H9 (cell line): ENCODE results near the gene POU2F3. TPM values are rescaled to one million over a fixed set of nuclear protein-coding genes. Genes with fewer than 3 reads are reported as not detected.

Experiments used
- DNase-seq: peaks from one replicate; pipeline ENCODE4 v3.0.0-alpha.2; 2017
- H2AFZ ChIP-seq: one replicate; pipeline ENCODE4 v1.6.1; 2013; ENCODE audit warnings: mild to moderate bottlenecking, low read length, control low read depth, moderate library complexity
- H2AK5ac ChIP-seq: 2 replicates; pipeline ENCODE4 v1.6.1; 2013; ENCODE audit warnings: low read length, control low read depth, mixed read lengths; ENCODE audit not compliant: insufficient read length
- H2BK120ac ChIP-seq: one replicate; pipeline ENCODE4 v1.6.1; 2013; ENCODE audit warnings: low read depth, mild to moderate bottlenecking, low read length, control low read depth, inconsistent platforms; ENCODE audit not compliant: poor library complexity, severe bottlenecking
- H2BK12ac ChIP-seq: 2 replicates; pipeline ENCODE4 v1.6.1; 2013; ENCODE audit warnings: low read length, control low read depth, mixed read lengths, low read depth; ENCODE audit not compliant: insufficient read length
- H2BK15ac ChIP-seq: 2 replicates; pipeline ENCODE4 v1.6.1; 2013; ENCODE audit warnings: low read depth, low read length, control low read depth
- H2BK20ac ChIP-seq: one replicate; pipeline ENCODE4 v1.6.1; 2013; ENCODE audit warnings: low read depth, mild to moderate bottlenecking, low read length, control low read depth, inconsistent platforms; ENCODE audit not compliant: poor library complexity, severe bottlenecking
- H2BK5ac ChIP-seq: 2 replicates; pipeline ENCODE4 v1.6.1; 2013; ENCODE audit warnings: low read length, control low read depth, mixed read lengths; ENCODE audit not compliant: insufficient read length
- H3K14ac ChIP-seq: 2 replicates; pipeline ENCODE4 v1.6.1; 2013; ENCODE audit warnings: low read length, control low read depth; ENCODE audit not compliant: insufficient read depth
- H3K18ac ChIP-seq: 2 replicates; pipeline ENCODE4 v1.6.1; 2013; ENCODE audit warnings: low read depth, mild to moderate bottlenecking, mixed read lengths, low read length, control low read depth; ENCODE audit not compliant: insufficient read length
- H3K23ac ChIP-seq: 2 replicates; pipeline ENCODE4 v1.6.1; 2013; ENCODE audit warnings: low read length, control low read depth, mixed read lengths, low read depth; ENCODE audit not compliant: insufficient read length
- H3K23me2 ChIP-seq: 2 replicates; pipeline ENCODE4 v1.6.1; 2013; ENCODE audit warnings: low read depth, mild to moderate bottlenecking, mixed read lengths, low read length, control low read depth; ENCODE audit not compliant: insufficient read length, poor library complexity, severe bottlenecking
- H3K27ac ChIP-seq: 2 replicates; pipeline ENCODE4 v1.5.1; 2013; ENCODE audit warnings: low read length, control low read depth, mixed read lengths, low read depth; ENCODE audit not compliant: insufficient read length
- H3K27me3 ChIP-seq: 2 replicates; pipeline ENCODE4 v1.6.1; 2013; ENCODE audit warnings: low read length, control low read depth, inconsistent platforms; ENCODE audit not compliant: insufficient read depth
- H3K4ac ChIP-seq: 2 replicates; pipeline ENCODE4 v1.6.1; 2013; ENCODE audit warnings: low read depth, mild to moderate bottlenecking, control low read depth, inconsistent platforms, low read length, moderate library complexity
- H3K4me1 ChIP-seq: 2 replicates; pipeline ENCODE4 v1.6.1; 2013; ENCODE audit warnings: low read length, control low read depth, inconsistent platforms; ENCODE audit not compliant: insufficient read depth
- H3K4me2 ChIP-seq: 2 replicates; pipeline ENCODE4 v1.6.1; 2013; ENCODE audit warnings: low read length, control low read depth, mixed read lengths; ENCODE audit not compliant: insufficient read length, insufficient read depth
- H3K56ac ChIP-seq: 2 replicates; pipeline ENCODE4 v1.6.1; 2013; ENCODE audit warnings: low read depth, mild to moderate bottlenecking, mixed read lengths, low read length, control low read depth; ENCODE audit not compliant: insufficient read length
- H3K79me1 ChIP-seq: 2 replicates; pipeline ENCODE4 v1.6.1; 2013; ENCODE audit warnings: low read depth, mild to moderate bottlenecking, moderate library complexity, low read length, control low read depth, inconsistent platforms; ENCODE audit not compliant: insufficient read depth, poor library complexity, severe bottlenecking
- H3K79me2 ChIP-seq: 2 replicates; pipeline ENCODE4 v1.6.1; 2013; ENCODE audit warnings: low read length, control low read depth, inconsistent platforms; ENCODE audit not compliant: insufficient read depth
- H3K9ac ChIP-seq: 2 replicates; pipeline ENCODE4 v1.6.1; 2013; ENCODE audit warnings: low read length, control low read depth, mixed read lengths; ENCODE audit not compliant: insufficient read length; ENCODE audit errors: extremely low read depth
- H3K9me3 ChIP-seq: one replicate; pipeline ENCODE4 v1.6.1; 2013; ENCODE audit warnings: low read depth, low read length, inconsistent platforms; ENCODE audit not compliant: control insufficient read depth
- H3T11ph ChIP-seq: one replicate; pipeline ENCODE4 v1.6.1; 2013; ENCODE audit warnings: mild to moderate bottlenecking, low read length, control low read depth, inconsistent platforms
- H4K20me1 ChIP-seq: one replicate; pipeline ENCODE4 v1.6.1; 2013; ENCODE audit not compliant: control insufficient read depth, insufficient read length, insufficient read depth
- H4K5ac ChIP-seq: 2 replicates; pipeline ENCODE4 v1.6.1; 2013; ENCODE audit warnings: low read depth, mild to moderate bottlenecking, mixed read lengths, low read length, control low read depth; ENCODE audit not compliant: insufficient read length
- H4K8ac ChIP-seq: replicated peaks from 2 replicates; pipeline ENCODE4 v1.6.1; 2013; ENCODE audit warnings: low read length, control low read depth, mixed read lengths, low read depth; ENCODE audit not compliant: insufficient read length
- H4K91ac ChIP-seq: 2 replicates; pipeline ENCODE4 v1.6.1; 2013; ENCODE audit warnings: low read depth, mild to moderate bottlenecking, moderate library complexity, mixed read lengths, low read length, control low read depth; ENCODE audit not compliant: insufficient read length
- H3K27ac Mint-ChIP-seq, 3 experiments: 2 replicates in 2 of 3; 3 replicates in 1 of 3; pipeline ENCODE4 v1.8.0; 2020 to 2021; ENCODE audit warnings: mixed read lengths in 3 of 3, mild to moderate bottlenecking in 1 of 3, moderate library complexity in 1 of 3
- H3K27me3 Mint-ChIP-seq: 2 replicates; pipeline ENCODE4 v1.8.0; 2021; ENCODE audit warnings: low read depth, mild to moderate bottlenecking, moderate library complexity, mixed read lengths
- H3K36me3 Mint-ChIP-seq, 3 experiments: 2 replicates in 2 of 3; 3 replicates in 1 of 3; pipeline ENCODE4 v1.8.0; 2020 to 2021; ENCODE audit warnings: low read depth in 3 of 3, mixed read lengths in 3 of 3; ENCODE audit not compliant: insufficient read depth in 1 of 3
- H3K4me1 Mint-ChIP-seq, 2 experiments: 2 replicates each; pipeline ENCODE4 v1.8.0; 2020; ENCODE audit warnings: mixed read lengths in 2 of 2
- H3K4me3 Mint-ChIP-seq, 2 experiments: 2 replicates in 1 of 2; 3 replicates in 1 of 2; pipeline ENCODE4 v1.8.0; 2020 to 2021; ENCODE audit warnings: mild to moderate bottlenecking in 2 of 2, mixed read lengths in 2 of 2, moderate library complexity in 1 of 2
- H3K9me3 Mint-ChIP-seq, 2 experiments: 2 replicates in 1 of 2; 3 replicates in 1 of 2; pipeline ENCODE4 v1.8.0; 2020; ENCODE audit warnings: mild to moderate bottlenecking in 2 of 2, mixed read lengths in 2 of 2, moderate library complexity in 1 of 2
- CTCF ChIP-seq: fragments of 200-600 bp; sonication (generic); conservative IDR thresholded peaks from 3 replicates; pipeline ENCODE4 v1.8.0; 2021; ENCODE audit warnings: antibody characterized with exemption, mild to moderate bottlenecking
- WGBS: extraction: QIAGEN DNeasy Blood & Tissue Kit; methylation state at CpG from one replicate; pipeline ENCODE4 v1.1.7; 2013; ENCODE audit warnings: missing lambda C conversion rate, low lambda C conversion rate, mixed read lengths; ENCODE audit not compliant: insufficient read length; ENCODE audit errors: extremely low coverage; 5-methylcytosine and 5-hydroxymethylcytosine counted together
- total RNA-seq: library from RNA; stranded (reverse); gene quantifications from 2 replicates; pipeline ENCODE4 v1.2.1, GENCODE V29; 2021

Gene POU2F3
- total RNA-seq, 1 experiment from 2014 or later, result 1.1 TPM

GRCh38 chr11:120338107-120338933 is 98.4 kb downstream of the POU2F3 start:
- H3K79me1 ChIP-seq, result peaks cover 1% of the 10 kb centered on the region
- H3T11ph ChIP-seq, result no peak overlapping the region
- H3K79me2 ChIP-seq, result peaks cover 10% of the 10 kb centered on the region
- H3K4me2 ChIP-seq, result peak overlapping the region; percentile 96
- no peak overlapping the region for H4K5ac ChIP-seq
- H4K91ac ChIP-seq, result no peak overlapping the region
- no peak overlapping the region for H3K27ac ChIP-seq
- no peak overlapping the region for H3K9ac ChIP-seq
- H3K56ac ChIP-seq, result no peak overlapping the region
- H3K4me1 ChIP-seq, result peaks cover 4% of the 10 kb centered on the region; the same call in 1 of the 2 replicates
- no peak for DNase-seq
- H3K4me1 Mint-ChIP-seq, result peaks cover 31 to 38% of the 10 kb centered on the region in 2 experiments
- peak overlapping the region; percentile 94 to 97 for H3K4me3 Mint-ChIP-seq
- no peak overlapping the region for H3K18ac ChIP-seq
- no peaks in the 10 kb centered on the region for H3K9me3 Mint-ChIP-seq
- no peak overlapping the region for H2BK12ac ChIP-seq
- no CpG with 5 or more reads among the region's 7 CpGs for WGBS
- H4K8ac ChIP-seq, result no peak overlapping the region
- no peak overlapping the region for H2BK5ac ChIP-seq
- H3K27ac Mint-ChIP-seq, result no peak overlapping the region
- H2BK120ac ChIP-seq, result no peak overlapping the region
- no peak for TF ChIP-seq CTCF
- no peaks in the 10 kb centered on the region for H3K9me3 ChIP-seq
- no peak overlapping the region for H2AFZ ChIP-seq
- no peaks in the 10 kb centered on the region for H3K27me3 Mint-ChIP-seq
- no peaks in the 10 kb centered on the region for H4K20me1 ChIP-seq
- H3K23me2 ChIP-seq, result peaks cover 17% of the 10 kb centered on the region
- no peak overlapping the region for H3K4ac ChIP-seq
- no peak overlapping the region for H2AK5ac ChIP-seq
- H2BK15ac ChIP-seq, result no peak overlapping the region
- no peak overlapping the region for H3K14ac ChIP-seq
- no peaks in the 10 kb centered on the region for H3K36me3 Mint-ChIP-seq
- H2BK20ac ChIP-seq, result no peak overlapping the region
- H3K23ac ChIP-seq, result no peak overlapping the region
- H3K27me3 ChIP-seq, result no peaks in the 10 kb centered on the region
